SU-DHL-6 (cell line): ENCODE results near the gene FAM107B.

Experiments
- EZH2phosphoT487 ChIP-seq: fragments of 200-600 bp; sonication (generic), shearing (Covaris generic); conservative IDR thresholded peaks from 2 replicates; pipeline ENCODE4 v1.6.1; 2018; ENCODE audit warnings: mild to moderate bottlenecking, antibody characterized with exemption, low read length, moderate library complexity, mixed read lengths
- TF ChIP-seq, protein P1 (sequence below): fragments of 200-600 bp; sonication (generic); IDR thresholded peaks from one replicate; pipeline ENCODE4 v1.5.1; 2017; ENCODE audit warnings: antibody characterized with exemption, mild to moderate bottlenecking, low read length, moderate library complexity; ENCODE audit not compliant: insufficient read depth, poor library complexity, severe bottlenecking

DNA sequence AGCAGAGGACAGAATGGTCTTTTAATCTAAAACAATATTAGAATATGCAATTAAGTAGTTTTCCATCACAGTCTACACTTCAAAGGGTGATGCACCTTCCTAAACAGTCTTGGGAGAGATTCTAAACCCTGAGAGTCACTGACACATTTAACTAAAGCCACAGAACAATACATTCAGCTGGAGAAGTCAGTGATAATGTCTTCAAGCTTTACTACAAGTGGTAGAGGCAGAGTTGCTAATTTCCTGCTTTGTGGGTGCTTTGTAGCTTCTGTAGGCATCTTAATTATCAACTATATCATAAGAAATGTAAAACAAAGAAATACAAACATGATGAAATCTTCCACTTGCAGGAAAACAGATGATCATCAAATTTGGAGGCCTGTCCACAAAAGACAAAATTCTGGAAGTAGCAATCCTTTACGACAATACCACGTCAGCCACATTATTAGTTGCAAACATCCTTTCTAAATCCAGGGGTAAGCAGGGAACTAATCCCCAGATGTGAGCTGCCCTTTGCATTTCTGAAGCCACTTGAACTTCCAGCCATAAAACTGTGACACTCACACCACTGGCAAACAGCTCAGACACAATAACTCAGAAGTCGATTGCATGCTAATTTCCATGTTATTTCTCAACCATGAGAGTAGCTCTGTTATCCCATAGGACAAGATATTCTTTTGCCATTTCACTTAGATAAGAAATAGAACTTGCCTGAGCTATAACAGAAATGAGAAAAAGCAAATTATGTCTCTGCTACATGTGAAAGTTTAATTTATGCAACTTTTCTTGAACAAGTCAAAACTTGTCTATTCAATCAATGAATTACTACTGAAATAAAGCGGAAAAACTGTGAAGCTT, 212.2 kb downstream of the FAM107B start:
- TF ChIP-seq, protein P1, sequence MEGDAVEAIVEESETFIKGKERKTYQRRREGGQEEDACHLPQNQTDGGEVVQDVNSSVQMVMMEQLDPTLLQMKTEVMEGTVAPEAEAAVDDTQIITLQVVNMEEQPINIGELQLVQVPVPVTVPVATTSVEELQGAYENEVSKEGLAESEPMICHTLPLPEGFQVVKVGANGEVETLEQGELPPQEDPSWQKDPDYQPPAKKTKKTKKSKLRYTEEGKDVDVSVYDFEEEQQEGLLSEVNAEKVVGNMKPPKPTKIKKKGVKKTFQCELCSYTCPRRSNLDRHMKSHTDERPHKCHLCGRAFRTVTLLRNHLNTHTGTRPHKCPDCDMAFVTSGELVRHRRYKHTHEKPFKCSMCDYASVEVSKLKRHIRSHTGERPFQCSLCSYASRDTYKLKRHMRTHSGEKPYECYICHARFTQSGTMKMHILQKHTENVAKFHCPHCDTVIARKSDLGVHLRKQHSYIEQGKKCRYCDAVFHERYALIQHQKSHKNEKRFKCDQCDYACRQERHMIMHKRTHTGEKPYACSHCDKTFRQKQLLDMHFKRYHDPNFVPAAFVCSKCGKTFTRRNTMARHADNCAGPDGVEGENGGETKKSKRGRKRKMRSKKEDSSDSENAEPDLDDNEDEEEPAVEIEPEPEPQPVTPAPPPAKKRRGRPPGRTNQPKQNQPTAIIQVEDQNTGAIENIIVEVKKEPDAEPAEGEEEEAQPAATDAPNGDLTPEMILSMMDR: no peak
- TF ChIP-seq EZH2phosphoT487: no peak
